ENCODE data around the gene TSPAN18. TPM values are rescaled to one million over a fixed set of nuclear protein-coding genes. Genes with fewer than 3 reads are reported as not detected.

The TSPAN18 gene
- total RNA-seq, 1 experiment from 2014 or later = 2.8 TPM

DNA sequence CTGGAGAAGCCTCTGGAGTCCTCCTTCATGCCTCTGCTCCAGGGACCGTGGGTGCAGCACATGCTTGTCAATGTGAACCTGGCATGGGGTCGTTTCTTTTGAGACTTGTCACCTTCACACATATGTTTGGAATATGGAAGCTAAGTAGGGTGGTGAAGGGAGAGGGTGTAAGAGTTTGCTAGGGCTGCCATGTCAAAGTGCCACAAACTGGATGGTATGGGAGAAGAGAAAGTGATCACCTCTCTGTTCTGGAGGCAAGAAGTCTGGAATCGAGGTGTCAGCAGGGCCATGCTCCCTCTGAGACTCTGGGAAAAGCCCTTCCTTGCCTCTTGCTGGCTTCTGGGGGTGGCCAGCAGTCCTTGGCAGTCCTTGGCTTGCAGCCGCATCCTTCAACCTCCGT is 8.7 kb upstream of the TSPAN18 start:
- no TSS peak for BruUV-seq (replicated peaks)
- Histone ChIP-seq H3K36me3 (ENCODE audit: insufficient read depth, low read length, poor library complexity, severe bottlenecking) (no peaks in the 10 kb centered on the region), H3K9me3 (ENCODE audit: low read depth, low read length, poor library complexity, severe bottlenecking) (no peaks in the 10 kb centered on the region), H3K4me3 (ENCODE audit: low read depth, low read length, poor library complexity, severe bottlenecking) (no peak overlapping the region), H3K4me1 (ENCODE audit: insufficient read depth, low read length, poor library complexity, severe bottlenecking) (no peaks in the 10 kb centered on the region), H3K27ac (ENCODE audit: low read depth, low read length, poor library complexity, severe bottlenecking) (no peak overlapping the region), H3K27me3 (replicated peaks; ENCODE audit: insufficient read depth, low read depth, low read length, poor library complexity) (no peaks in the 10 kb centered on the region)
- ChIA-PET CTCF (no interaction called here), POLR2A (ENCODE audit: low non-redundant PET) (no interaction called here)
- TF ChIP-seq, protein P1, sequence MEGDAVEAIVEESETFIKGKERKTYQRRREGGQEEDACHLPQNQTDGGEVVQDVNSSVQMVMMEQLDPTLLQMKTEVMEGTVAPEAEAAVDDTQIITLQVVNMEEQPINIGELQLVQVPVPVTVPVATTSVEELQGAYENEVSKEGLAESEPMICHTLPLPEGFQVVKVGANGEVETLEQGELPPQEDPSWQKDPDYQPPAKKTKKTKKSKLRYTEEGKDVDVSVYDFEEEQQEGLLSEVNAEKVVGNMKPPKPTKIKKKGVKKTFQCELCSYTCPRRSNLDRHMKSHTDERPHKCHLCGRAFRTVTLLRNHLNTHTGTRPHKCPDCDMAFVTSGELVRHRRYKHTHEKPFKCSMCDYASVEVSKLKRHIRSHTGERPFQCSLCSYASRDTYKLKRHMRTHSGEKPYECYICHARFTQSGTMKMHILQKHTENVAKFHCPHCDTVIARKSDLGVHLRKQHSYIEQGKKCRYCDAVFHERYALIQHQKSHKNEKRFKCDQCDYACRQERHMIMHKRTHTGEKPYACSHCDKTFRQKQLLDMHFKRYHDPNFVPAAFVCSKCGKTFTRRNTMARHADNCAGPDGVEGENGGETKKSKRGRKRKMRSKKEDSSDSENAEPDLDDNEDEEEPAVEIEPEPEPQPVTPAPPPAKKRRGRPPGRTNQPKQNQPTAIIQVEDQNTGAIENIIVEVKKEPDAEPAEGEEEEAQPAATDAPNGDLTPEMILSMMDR (conservative IDR thresholded peaks at IDR 0.05; ENCODE audit: low read depth, low read length) = no peak
- TF ChIP-seq EZH2 (IDR thresholded peaks at IDR 0.05; ENCODE audit: borderline replicate concordance, low read depth, low read length, poor library complexity, severe bottlenecking) = no peak
- intact Hi-C loops (cut with micrococcal nuclease; ENCODE audit: unreplicated experiment) = no loop called here
- DNase-seq (ENCODE audit: low spot score) = no peak

DNA sequence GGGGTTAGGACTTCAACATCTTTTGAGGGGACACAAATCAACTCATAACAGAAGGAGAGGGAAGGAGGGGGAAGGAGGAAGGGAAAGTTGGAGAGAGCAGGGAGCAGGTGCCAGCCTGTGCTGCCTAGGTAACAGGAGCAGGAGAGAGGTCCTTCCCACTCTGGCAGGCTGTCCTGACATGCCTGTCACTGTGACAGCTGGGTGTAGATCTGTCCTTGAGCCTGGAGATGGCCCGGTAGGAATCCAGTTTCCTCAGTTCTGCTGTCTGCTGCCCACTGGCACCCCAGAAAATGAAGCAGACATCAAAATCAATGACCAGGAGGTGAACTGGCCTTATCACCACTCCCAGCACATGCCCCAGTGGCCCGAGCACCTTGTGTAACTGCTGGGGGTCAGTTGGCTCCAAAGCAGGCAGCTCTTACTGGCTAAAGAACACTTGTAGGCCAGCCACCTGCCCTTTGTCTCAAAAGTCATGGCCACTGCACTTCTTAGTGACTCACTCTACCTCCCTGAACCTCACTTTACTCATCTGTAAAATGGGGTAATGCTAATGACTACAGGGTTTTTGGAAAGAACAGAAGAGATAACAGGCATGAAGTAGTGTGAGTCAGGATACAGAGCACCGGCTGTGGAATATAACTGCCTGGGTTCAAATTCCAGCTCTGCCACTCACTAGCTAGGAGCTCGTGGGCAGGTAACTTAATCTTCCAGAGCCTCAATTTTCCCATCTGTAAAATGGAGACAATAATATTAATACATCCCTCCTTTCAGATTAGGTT is 8.0 kb upstream of the TSPAN18 start:
- no peaks in the 10 kb centered on the region for H3K4me1 ChIP-seq (ENCODE audit: insufficient read depth, low read length, poor library complexity, severe bottlenecking)
- no peak overlapping the region for H3K27ac ChIP-seq (ENCODE audit: low read depth, low read length, poor library complexity, severe bottlenecking)
- H3K27me3 ChIP-seq (replicated peaks; ENCODE audit: insufficient read depth, low read depth, low read length, poor library complexity) = no peaks in the 10 kb centered on the region
- BruUV-seq (replicated peaks) = no TSS peak
- no peaks in the 10 kb centered on the region for H3K9me3 ChIP-seq (ENCODE audit: low read depth, low read length, poor library complexity, severe bottlenecking)
- TF ChIP-seq, protein P1 (conservative IDR thresholded peaks at IDR 0.05; ENCODE audit: low read depth, low read length) = no peak
- TF ChIP-seq EZH2 (IDR thresholded peaks at IDR 0.05; ENCODE audit: borderline replicate concordance, low read depth, low read length, poor library complexity, severe bottlenecking) = no peak
- no peak overlapping the region for H3K4me3 ChIP-seq (ENCODE audit: low read depth, low read length, poor library complexity, severe bottlenecking)
- H3K36me3 ChIP-seq (ENCODE audit: insufficient read depth, low read length, poor library complexity, severe bottlenecking) = no peaks in the 10 kb centered on the region
- no peak for DNase-seq (ENCODE audit: low spot score)
- CTCF ChIA-PET = no interaction called here
- POLR2A ChIA-PET (ENCODE audit: low non-redundant PET) = no interaction called here
- intact Hi-C loops (cut with micrococcal nuclease; ENCODE audit: unreplicated experiment) = no loop called here

DNA sequence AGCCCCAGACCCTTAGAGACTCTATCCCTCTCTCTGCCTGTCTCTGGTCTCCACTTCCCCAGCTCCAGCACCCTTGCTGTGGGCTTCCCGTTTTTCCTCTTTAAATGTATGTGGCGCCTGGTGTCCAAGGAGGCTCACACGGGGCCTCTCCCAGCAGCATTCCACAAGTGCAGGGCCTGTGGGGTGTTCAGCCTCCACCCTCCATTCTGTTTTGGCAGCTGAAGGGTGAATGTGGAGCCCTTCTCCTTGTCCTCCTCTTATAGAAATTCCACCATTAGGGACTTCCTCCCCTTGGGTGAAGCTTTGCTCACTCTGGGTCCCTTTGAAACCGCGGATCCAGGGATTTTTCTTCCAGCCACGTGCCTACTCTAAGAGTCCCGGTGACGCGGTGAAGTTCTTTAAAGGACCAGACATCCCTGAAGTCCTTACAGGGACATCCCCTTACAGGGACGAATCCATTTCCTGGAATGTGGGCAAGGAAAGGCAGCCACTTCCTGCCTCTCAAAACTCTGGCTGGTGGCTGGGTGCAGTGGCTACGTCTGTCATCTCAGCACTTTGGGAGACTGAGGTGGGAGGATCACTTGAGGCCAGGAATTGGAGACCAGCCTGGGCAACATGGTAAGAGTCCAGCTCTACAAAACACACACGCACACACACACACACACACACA is 1.6 kb upstream of the TSPAN18 start:
- peaks cover 25% of the 10 kb centered on the region for H3K4me1 ChIP-seq (ENCODE audit: insufficient read depth, low read length, poor library complexity, severe bottlenecking)
- peak overlapping the region; percentile 3 for H3K27ac ChIP-seq (ENCODE audit: low read depth, low read length, poor library complexity, severe bottlenecking)
- peak; percentile 51 for DNase-seq (ENCODE audit: low spot score)
- no peaks in the 10 kb centered on the region for H3K9me3 ChIP-seq (ENCODE audit: low read depth, low read length, poor library complexity, severe bottlenecking)
- H3K4me3 ChIP-seq (ENCODE audit: low read depth, low read length, poor library complexity, severe bottlenecking) = no peak overlapping the region
- POLR2A ChIA-PET (ENCODE audit: low non-redundant PET) = no interaction called here
- intact Hi-C loops (cut with micrococcal nuclease; ENCODE audit: unreplicated experiment) = no loop called here
- CTCF ChIA-PET = interaction anchor here (1.0 kb wide), 1 partner anchor 186 kb away, joined by 3 read pairs; no protein-coding TSS in a partner anchor
- TF ChIP-seq, protein P1 (conservative IDR thresholded peaks at IDR 0.05; ENCODE audit: low read depth, low read length) = no peak
- no peak for TF ChIP-seq EZH2 (IDR thresholded peaks at IDR 0.05; ENCODE audit: borderline replicate concordance, low read depth, low read length, poor library complexity, severe bottlenecking)
- no peaks in the 10 kb centered on the region for H3K27me3 ChIP-seq (replicated peaks; ENCODE audit: insufficient read depth, low read depth, low read length, poor library complexity)
- BruUV-seq (replicated peaks) = no TSS peak
- no peaks in the 10 kb centered on the region for H3K36me3 ChIP-seq (ENCODE audit: insufficient read depth, low read length, poor library complexity, severe bottlenecking)

All from A673 (cell line).